Kidney epithelial cell (primary cell): Measurements from ENCODE around the gene CNGB1. TPM values are rescaled to one million over a fixed set of nuclear protein-coding genes. Genes with fewer than 3 reads are reported as not detected.

ENCODE experiments used
- DNase-seq: peaks from one replicate; pipeline ENCODE4 v3.0.0-alpha.2; 2010; ENCODE audit warnings: low read depth
- H3K27me3 ChIP-seq: 2 replicates; pipeline ENCODE4 v1.6.0; 2011; ENCODE audit warnings: low read length; ENCODE audit not compliant: control insufficient read depth, insufficient read depth
- H3K36me3 ChIP-seq: 2 replicates; pipeline ENCODE4 v1.5.1; 2011; ENCODE audit warnings: low read length; ENCODE audit not compliant: control insufficient read depth, insufficient read depth
- H3K4me3 ChIP-seq: 2 replicates; pipeline ENCODE4 v1.5.1; 2011; ENCODE audit warnings: low read depth, mild to moderate bottlenecking, control low read depth, low read length
- CTCF ChIP-seq: IDR thresholded peaks from 2 replicates; pipeline ENCODE4 v1.5.1; 2011; ENCODE audit warnings: mild to moderate bottlenecking, moderate library complexity, low read length, control low read depth, inconsistent platforms; ENCODE audit not compliant: insufficient read depth, poor library complexity, severe bottlenecking
- total RNA-seq: library from RNA; depleted of rRNA; stranded (reverse); fragments of >200 nt; gene quantifications from 2 replicates; pipeline ENCODE4 v1.2.3, GENCODE V29; 2015

CNGB1 gene
- total RNA-seq, 1 donor from 2014 or later: not detected

- Histone ChIP-seq H3K27me3 (peaks cover 21% of the 10 kb centered on the region), H3K36me3 (no peaks in the 10 kb centered on the region), H3K4me3 (no peak overlapping the region)
- no peak for TF ChIP-seq CTCF
- DNase-seq: no peak
Observed at GRCh38 chr16:57884655-57885133, 86.2 kb downstream of the CNGB1 start.

- no peaks in the 10 kb centered on the region for H3K36me3 ChIP-seq
- peaks cover 21% of the 10 kb centered on the region for H3K27me3 ChIP-seq
- TF ChIP-seq CTCF: no peak
- no peak overlapping the region for H3K4me3 ChIP-seq
- no peak for DNase-seq
Observed at GRCh38 chr16:57883953-57884654, 86.8 kb downstream of the CNGB1 start.

GRCh38 chr16:57883480-57883879, 87.4 kb downstream of the CNGB1 start:
- DNase-seq: no peak
- no peak for TF ChIP-seq CTCF
- Histone ChIP-seq H3K4me3 (no peak overlapping the region), H3K36me3 (no peaks in the 10 kb centered on the region), H3K27me3 (peaks cover 21% of the 10 kb centered on the region)

GRCh38 chr16:57882792-57883191, 88.1 kb downstream of the CNGB1 start:
- no peak for TF ChIP-seq CTCF
- no peak overlapping the region for H3K4me3 ChIP-seq
- no peak for DNase-seq
- peaks cover 21% of the 10 kb centered on the region for H3K27me3 ChIP-seq
- no peaks in the 10 kb centered on the region for H3K36me3 ChIP-seq

- no peak for TF ChIP-seq CTCF
- no peak for DNase-seq
- Histone ChIP-seq H3K4me3 (no peak overlapping the region), H3K27me3 (peaks cover 21% of the 10 kb centered on the region), H3K36me3 (no peaks in the 10 kb centered on the region)
Observed at GRCh38 chr16:57882206-57882605, 88.7 kb downstream of the CNGB1 start.

GRCh38 chr16:57878586-57878985, 92.3 kb downstream of the CNGB1 start:
- no peak for DNase-seq
- no peak overlapping the region for H3K4me3 ChIP-seq
- no peaks in the 10 kb centered on the region for H3K36me3 ChIP-seq
- no peak for TF ChIP-seq CTCF
- peaks cover 6% of the 10 kb centered on the region for H3K27me3 ChIP-seq
